ENCODE measurements around the gene TOR4A.

DNA sequence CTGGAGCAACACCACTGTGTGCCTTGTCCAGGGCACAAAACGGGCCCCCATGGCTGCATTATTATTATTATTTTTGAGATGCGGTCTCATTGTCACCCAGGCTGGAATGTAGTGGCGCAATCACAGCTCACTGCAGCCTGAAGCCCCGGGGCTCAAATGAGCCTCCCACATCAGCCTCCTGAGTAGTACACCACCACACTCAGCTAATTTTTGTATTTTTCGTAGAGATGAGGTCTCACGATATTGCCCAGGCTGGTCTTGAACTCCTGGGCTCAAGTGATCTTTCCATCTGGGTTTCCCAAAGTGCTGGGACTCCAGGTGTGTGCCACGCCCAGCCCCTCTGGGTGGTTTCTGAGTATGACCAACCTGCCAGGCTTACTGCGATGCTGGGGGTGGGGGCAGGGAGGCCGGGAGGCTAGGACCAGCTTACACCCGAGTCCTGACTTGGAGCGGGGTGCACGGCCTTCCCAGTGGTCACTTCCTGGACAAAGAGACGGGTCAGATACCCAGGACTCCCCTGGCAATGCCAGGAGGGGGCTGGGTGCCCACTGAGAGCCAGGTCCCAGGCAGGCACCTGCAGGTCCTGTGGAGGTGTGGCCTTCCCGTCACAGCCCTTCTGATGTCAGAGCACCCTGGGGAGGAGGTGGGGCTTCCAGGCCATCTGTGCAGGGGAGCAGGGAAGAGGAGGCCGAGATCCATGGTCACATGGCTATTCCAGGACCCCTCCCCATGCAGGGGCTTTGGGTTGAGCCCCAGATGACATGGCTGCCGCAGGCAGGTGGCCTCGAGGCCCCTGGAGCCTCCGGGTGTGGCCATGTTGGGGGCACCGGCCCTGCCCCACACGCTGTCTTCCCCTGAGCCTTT lies 32.9 kb downstream of the TOR4A start:
- no peak for TF ChIP-seq ZBTB43 (CRISPR knock-in tag; IDR thresholded peaks at IDR 0.05)
- TF ChIP-seq RFX5 (IDR thresholded peaks at IDR 0.05; ENCODE audit: low read depth, low read length) = no peak
- no peak for TF ChIP-seq ZBTB2 (IDR thresholded peaks at IDR 0.05)
- TF ChIP-seq ZFPM2 (CRISPR knock-in tag; IDR thresholded peaks at IDR 0.05) = no peak
- TF ChIP-seq, protein P1, sequence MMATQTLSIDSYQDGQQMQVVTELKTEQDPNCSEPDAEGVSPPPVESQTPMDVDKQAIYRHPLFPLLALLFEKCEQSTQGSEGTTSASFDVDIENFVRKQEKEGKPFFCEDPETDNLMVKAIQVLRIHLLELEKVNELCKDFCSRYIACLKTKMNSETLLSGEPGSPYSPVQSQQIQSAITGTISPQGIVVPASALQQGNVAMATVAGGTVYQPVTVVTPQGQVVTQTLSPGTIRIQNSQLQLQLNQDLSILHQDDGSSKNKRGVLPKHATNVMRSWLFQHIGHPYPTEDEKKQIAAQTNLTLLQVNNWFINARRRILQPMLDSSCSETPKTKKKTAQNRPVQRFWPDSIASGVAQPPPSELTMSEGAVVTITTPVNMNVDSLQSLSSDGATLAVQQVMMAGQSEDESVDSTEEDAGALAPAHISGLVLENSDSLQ (IDR thresholded peaks at IDR 0.05) = no peak
- TF ChIP-seq, protein P2, sequence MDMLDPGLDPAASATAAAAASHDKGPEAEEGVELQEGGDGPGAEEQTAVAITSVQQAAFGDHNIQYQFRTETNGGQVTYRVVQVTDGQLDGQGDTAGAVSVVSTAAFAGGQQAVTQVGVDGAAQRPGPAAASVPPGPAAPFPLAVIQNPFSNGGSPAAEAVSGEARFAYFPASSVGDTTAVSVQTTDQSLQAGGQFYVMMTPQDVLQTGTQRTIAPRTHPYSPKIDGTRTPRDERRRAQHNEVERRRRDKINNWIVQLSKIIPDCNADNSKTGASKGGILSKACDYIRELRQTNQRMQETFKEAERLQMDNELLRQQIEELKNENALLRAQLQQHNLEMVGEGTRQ (CRISPR knock-in tag; IDR thresholded peaks at IDR 0.05) = no peak
- TF ChIP-seq TEAD2 (tag; IDR thresholded peaks at IDR 0.05) = no peak
- TF ChIP-seq MAFG (tag; conservative IDR thresholded peaks at IDR 0.05) = no peak
- TF ChIP-seq HDAC2 (IDR thresholded peaks at IDR 0.05) = no peak
